ENCODE measurements around the gene LRRC3. TPM values are rescaled to one million over a fixed set of nuclear protein-coding genes. Genes with fewer than 3 reads are reported as not detected.

LRRC3 gene
- total and polyA plus RNA-seq, 2 of the 4 experiments (the other 2 are of a cell fraction) = under 0.01 to 0.38 TPM

DNA sequence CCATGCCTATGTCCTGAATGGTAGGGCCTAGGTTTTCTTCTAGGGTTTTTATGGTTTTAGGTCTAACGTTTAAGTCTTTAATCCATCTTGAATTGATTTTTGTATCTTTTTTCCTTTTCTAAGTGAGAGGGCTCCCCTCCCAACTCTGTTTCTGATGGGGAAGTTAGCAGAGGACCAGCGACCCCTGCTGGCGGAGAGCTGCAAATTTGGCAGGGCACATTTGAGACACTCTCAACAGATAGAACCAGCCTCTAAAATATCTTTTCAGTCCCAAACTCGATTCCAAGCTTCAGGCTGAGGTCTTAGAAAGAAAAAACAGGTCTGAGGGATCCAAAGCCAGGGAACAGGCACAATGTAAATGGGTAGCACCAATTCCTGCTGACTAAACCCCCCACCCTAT lies 32.5 kb downstream of the LRRC3 start:
- no peak overlapping the region for H2AFZ ChIP-seq (replicated peaks; ENCODE audit: low read length, poor library complexity)
- no peak overlapping the region for H4K5ac ChIP-seq (ENCODE audit: low read depth, low read length)
- H2BK120ac ChIP-seq (ENCODE audit: low read depth, low read length) = no peak overlapping the region
- H3K56ac ChIP-seq (ENCODE audit: extremely low read depth, insufficient read depth, low read length) = no peak overlapping the region
- POLR2A ChIA-PET (ENCODE audit: unreplicated experiment) = no interaction called here
- no peak overlapping the region for H3K4ac ChIP-seq (ENCODE audit: low read depth, low read length)
- H3K18ac ChIP-seq (ENCODE audit: low read depth, low read length) = no peak overlapping the region
- no peak overlapping the region for H3K27ac ChIP-seq (ENCODE audit: insufficient read depth, low read length)
- H3K79me1 ChIP-seq (ENCODE audit: low read depth in 1 of 2, low read length in 2 of 2) = no peaks in the 10 kb centered on the region
- in situ Hi-C loops (cut with MboI; ENCODE audit: low sequenced_read_pairs) (no loop called here), intact Hi-C loops (cut with micrococcal nuclease) (loop anchor here (10.0 kb wide), 1 partner anchor 153 kb away; the partner anchor contains the start of gene CFAP410), dilution Hi-C loops (cut with HindIII; ENCODE audit: low sequenced_read_pairs, unreplicated experiment) (no loop called here)
- ATAC-seq (ENCODE audit: low read depth) (peak; percentile 53), DNase-seq (peak; percentile 19)
- no peak overlapping the region for H3K9ac ChIP-seq (ENCODE audit: low read depth, low read length)
- no peaks in the 10 kb centered on the region for H3K4me1 ChIP-seq (ENCODE audit: control insufficient read depth, insufficient read depth, low read length)
- no peak overlapping the region for H3K4me3 ChIP-seq (ENCODE audit: insufficient read depth, low read depth, low read length)
- H2BK15ac ChIP-seq (ENCODE audit: low read depth, low read length) = no peak overlapping the region
- H4K91ac ChIP-seq (ENCODE audit: insufficient read depth, low read depth, low read length) = no peak overlapping the region
- H3K23ac ChIP-seq (ENCODE audit: low read depth, low read length) = no peak overlapping the region
- H2AK9ac ChIP-seq (replicated peaks; ENCODE audit: low read depth, low read length, poor library complexity) = no peak overlapping the region
- H3K4me2 ChIP-seq (ENCODE audit: low read depth, low read length) = no peak overlapping the region
- no peak overlapping the region for H2BK20ac ChIP-seq (ENCODE audit: low read depth, low read length)
- H2AK5ac ChIP-seq (ENCODE audit: low read depth, low read length) = no peak overlapping the region
- WGBS, 2 experiments (ENCODE audit: extremely low coverage in 2 of 2, insufficient read length in 1 of 2) = no CpG with 5 or more reads among the region's 4 CpGs
- no peaks in the 10 kb centered on the region for H3K9me1 ChIP-seq (ENCODE audit: insufficient read depth, low read length)
- H3K27me3 ChIP-seq (ENCODE audit: control insufficient read depth, insufficient read depth, low read length) = peaks cover 5% of the 10 kb centered on the region
- CTCF ChIA-PET = interaction anchor here (0.7 kb wide), 1 partner anchor 66 kb away, joined by 3 read pairs; no protein-coding TSS in a partner anchor
- TF ChIP-seq POLR2A (IDR thresholded peaks at IDR 0.05; ENCODE audit: low read depth, low read length) = no peak
- TF ChIP-seq RCOR1 (IDR thresholded peaks at IDR 0.05; ENCODE audit: insufficient replicate concordance, low read length) = no peak
- TF ChIP-seq MAZ (IDR thresholded peaks at IDR 0.05; ENCODE audit: borderline replicate concordance, low read depth, low read length) = no peak
- peak; percentile 52 for TF ChIP-seq CTCF (conservative IDR thresholded peaks at IDR 0.05; ENCODE audit: low read depth, low read length)
- no peak for TF ChIP-seq SMC3 (IDR thresholded peaks at IDR 0.05; ENCODE audit: low read depth, low read length)
- no peak for TF ChIP-seq CHD1 (IDR thresholded peaks at IDR 0.05; ENCODE audit: low read depth, low read length)
- TF ChIP-seq CEBPB (IDR thresholded peaks at IDR 0.05; ENCODE audit: low read depth, low read length) = no peak
- no peak for TF ChIP-seq RFX5 (IDR thresholded peaks at IDR 0.05; ENCODE audit: low read depth, low read length)
- TF ChIP-seq RAD21 (IDR thresholded peaks at IDR 0.05; ENCODE audit: low read length) = peak; percentile 39
- TF ChIP-seq, protein P1, sequence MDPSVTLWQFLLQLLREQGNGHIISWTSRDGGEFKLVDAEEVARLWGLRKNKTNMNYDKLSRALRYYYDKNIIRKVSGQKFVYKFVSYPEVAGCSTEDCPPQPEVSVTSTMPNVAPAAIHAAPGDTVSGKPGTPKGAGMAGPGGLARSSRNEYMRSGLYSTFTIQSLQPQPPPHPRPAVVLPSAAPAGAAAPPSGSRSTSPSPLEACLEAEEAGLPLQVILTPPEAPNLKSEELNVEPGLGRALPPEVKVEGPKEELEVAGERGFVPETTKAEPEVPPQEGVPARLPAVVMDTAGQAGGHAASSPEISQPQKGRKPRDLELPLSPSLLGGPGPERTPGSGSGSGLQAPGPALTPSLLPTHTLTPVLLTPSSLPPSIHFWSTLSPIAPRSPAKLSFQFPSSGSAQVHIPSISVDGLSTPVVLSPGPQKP (IDR thresholded peaks at IDR 0.05; ENCODE audit: borderline replicate concordance, low read depth, low read length) = no peak
- TF ChIP-seq, protein P2, sequence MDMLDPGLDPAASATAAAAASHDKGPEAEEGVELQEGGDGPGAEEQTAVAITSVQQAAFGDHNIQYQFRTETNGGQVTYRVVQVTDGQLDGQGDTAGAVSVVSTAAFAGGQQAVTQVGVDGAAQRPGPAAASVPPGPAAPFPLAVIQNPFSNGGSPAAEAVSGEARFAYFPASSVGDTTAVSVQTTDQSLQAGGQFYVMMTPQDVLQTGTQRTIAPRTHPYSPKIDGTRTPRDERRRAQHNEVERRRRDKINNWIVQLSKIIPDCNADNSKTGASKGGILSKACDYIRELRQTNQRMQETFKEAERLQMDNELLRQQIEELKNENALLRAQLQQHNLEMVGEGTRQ (IDR thresholded peaks at IDR 0.05; ENCODE audit: low read depth, low read length) = no peak
- no peak for TF ChIP-seq NFE2L2 (IDR thresholded peaks at IDR 0.05; ENCODE audit: low read depth, low read length)
- no peak for TF ChIP-seq BHLHE40 (IDR thresholded peaks at IDR 0.05; ENCODE audit: low read depth, low read length)
- no peak for TF ChIP-seq MAFK (IDR thresholded peaks at IDR 0.05; ENCODE audit: low read depth, low read length)
- TF ChIP-seq MXI1 (IDR thresholded peaks at IDR 0.05; ENCODE audit: borderline replicate concordance, low read depth, low read length) = no peak
- TF ChIP-seq FOS (IDR thresholded peaks at IDR 0.05; ENCODE audit: low read depth, low read length) = no peak
- no peaks in the 10 kb centered on the region for H3K36me3 ChIP-seq (ENCODE audit: control insufficient read depth, insufficient read depth, low read length)
- no TSS peak for BruUV-seq (replicated peaks)
- no peaks in the 10 kb centered on the region for H4K20me1 ChIP-seq (ENCODE audit: insufficient read depth, low read length)
- no peak overlapping the region for H4K8ac ChIP-seq (ENCODE audit: low read depth in 2 of 2, low read length in 2 of 2)
- peaks cover 8% of the 10 kb centered on the region for H3K9me3 ChIP-seq (ENCODE audit: control insufficient read depth, insufficient read depth, low read length)
- H3K14ac ChIP-seq (replicated peaks; ENCODE audit: low read depth, low read length) = no peak overlapping the region
- H2BK5ac ChIP-seq (ENCODE audit: low read depth, low read length, poor library complexity, severe bottlenecking) = no peak overlapping the region

All from IMR-90 (cell line).